Measurements from ENCODE around the gene MDN1. TPM values are rescaled to one million over a fixed set of nuclear protein-coding genes. Genes with fewer than 3 reads are reported as not detected.

Gene MDN1
- total RNA-seq, 1 experiment from 2014 or later = 50.0 TPM

GRCh38 chr6:89763550-89763949 lies 56.0 kb downstream of the MDN1 start:
- H3K4me1 Mint-ChIP-seq (ENCODE audit: low read depth, unreplicated experiment) = no peaks in the 10 kb centered on the region
- no peak for TF ChIP-seq CTCF (IDR thresholded peaks at IDR 0.05; ENCODE audit: unreplicated experiment)
- CTCF ChIA-PET = no interaction called here
- intact Hi-C loops (cut with micrococcal nuclease; ENCODE audit: unreplicated experiment) = no loop called here
- H3K36me3 Mint-ChIP-seq (ENCODE audit: insufficient read depth, unreplicated experiment) = peaks cover 17% of the 10 kb centered on the region
- no TSS peak for BruUV-seq (replicated peaks)
- no peaks in the 10 kb centered on the region for H3K9me3 Mint-ChIP-seq (ENCODE audit: low read depth, unreplicated experiment)
- no peak for DNase-seq
- H3K4me3 Mint-ChIP-seq (ENCODE audit: low read depth, unreplicated experiment) = no peak overlapping the region
- H3K27ac Mint-ChIP-seq (ENCODE audit: unreplicated experiment) = no peak overlapping the region
- H3K27me3 Mint-ChIP-seq (ENCODE audit: unreplicated experiment) = no peaks in the 10 kb centered on the region

- no TSS peak for BruUV-seq (replicated peaks)
- DNase-seq = no peak
- Mint-ChIP-seq H3K4me1 (ENCODE audit: low read depth, unreplicated experiment) (no peaks in the 10 kb centered on the region), H3K9me3 (ENCODE audit: low read depth, unreplicated experiment) (no peaks in the 10 kb centered on the region), H3K36me3 (ENCODE audit: insufficient read depth, unreplicated experiment) (peaks cover 31% of the 10 kb centered on the region), H3K4me3 (ENCODE audit: low read depth, unreplicated experiment) (no peak overlapping the region), H3K27me3 (ENCODE audit: unreplicated experiment) (no peaks in the 10 kb centered on the region), H3K27ac (ENCODE audit: unreplicated experiment) (no peak overlapping the region)
- intact Hi-C loops (cut with micrococcal nuclease; ENCODE audit: unreplicated experiment) = no loop called here
- no peak for TF ChIP-seq CTCF (IDR thresholded peaks at IDR 0.05; ENCODE audit: unreplicated experiment)
- CTCF ChIA-PET = no interaction called here
Measured at GRCh38 chr6:89758830-89759229, 60.8 kb downstream of the MDN1 start.

- CTCF ChIA-PET = no interaction called here
- no TSS peak for BruUV-seq (replicated peaks)
- no peak overlapping the region for H3K4me3 Mint-ChIP-seq (ENCODE audit: low read depth, unreplicated experiment)
- no peak overlapping the region for H3K27ac Mint-ChIP-seq (ENCODE audit: unreplicated experiment)
- H3K4me1 Mint-ChIP-seq (ENCODE audit: low read depth, unreplicated experiment) = no peaks in the 10 kb centered on the region
- DNase-seq = no peak
- no peaks in the 10 kb centered on the region for H3K27me3 Mint-ChIP-seq (ENCODE audit: unreplicated experiment)
- intact Hi-C loops (cut with micrococcal nuclease; ENCODE audit: unreplicated experiment) = no loop called here
- no peak for TF ChIP-seq CTCF (IDR thresholded peaks at IDR 0.05; ENCODE audit: unreplicated experiment)
- H3K36me3 Mint-ChIP-seq (ENCODE audit: insufficient read depth, unreplicated experiment) = peaks cover 27% of the 10 kb centered on the region
- no peaks in the 10 kb centered on the region for H3K9me3 Mint-ChIP-seq (ENCODE audit: low read depth, unreplicated experiment)
Measured at GRCh38 chr6:89750338-89750737, 69.3 kb downstream of the MDN1 start.

GRCh38 chr6:89749918-89750317 lies 69.7 kb downstream of the MDN1 start:
- CTCF ChIA-PET = no interaction called here
- peaks cover 22% of the 10 kb centered on the region for H3K36me3 Mint-ChIP-seq (ENCODE audit: insufficient read depth, unreplicated experiment)

More at GRCh38 chr6:89749918-89750317, 69.7 kb downstream of the MDN1 start:
- no peak for DNase-seq
- H3K9me3 Mint-ChIP-seq (ENCODE audit: low read depth, unreplicated experiment) = no peaks in the 10 kb centered on the region
- H3K27ac Mint-ChIP-seq (ENCODE audit: unreplicated experiment) = no peak overlapping the region
- intact Hi-C loops (cut with micrococcal nuclease; ENCODE audit: unreplicated experiment) = no loop called here
- no peak for TF ChIP-seq CTCF (IDR thresholded peaks at IDR 0.05; ENCODE audit: unreplicated experiment)
- H3K4me1 Mint-ChIP-seq (ENCODE audit: low read depth, unreplicated experiment) = no peaks in the 10 kb centered on the region
- no TSS peak for BruUV-seq (replicated peaks)
- H3K4me3 Mint-ChIP-seq (ENCODE audit: low read depth, unreplicated experiment) = no peak overlapping the region
- no peaks in the 10 kb centered on the region for H3K27me3 Mint-ChIP-seq (ENCODE audit: unreplicated experiment)

Data from Calu3 (cell line).